Endodermal cell (in vitro differentiated cells): ENCODE measurements around the gene A1CF. TPM values are rescaled to one million over a fixed set of nuclear protein-coding genes. Genes with fewer than 3 reads are reported as not detected.

Source experiments
- DNase-seq: peaks from one replicate; pipeline ENCODE4 v3.0.0-alpha.2; 2017
- H3K27ac ChIP-seq: 2 replicates; pipeline ENCODE4 v1.5.1; 2013; ENCODE audit warnings: mild to moderate bottlenecking, low read depth, low read length, moderate library complexity
- H3K27me3 ChIP-seq: 2 replicates; pipeline ENCODE4 v1.6.1; 2013; ENCODE audit warnings: mild to moderate bottlenecking, low read length, moderate library complexity; ENCODE audit not compliant: insufficient read depth, control insufficient read depth, poor library complexity, severe bottlenecking
- H3K36me3 ChIP-seq: 2 replicates; pipeline ENCODE4 v1.7.0; 2013; ENCODE audit warnings: mild to moderate bottlenecking, low read length, moderate library complexity; ENCODE audit not compliant: control insufficient read depth, insufficient read depth
- H3K4me1 ChIP-seq: one replicate; pipeline ENCODE4 v1.7.0; 2013; ENCODE audit warnings: low read length; ENCODE audit not compliant: control insufficient read depth, insufficient read depth
- H3K4me3 ChIP-seq: 2 replicates; pipeline ENCODE4 v1.5.1; 2013; ENCODE audit warnings: mild to moderate bottlenecking, low read length, moderate library complexity
- H3K9ac ChIP-seq: 2 replicates; pipeline ENCODE4 v1.6.1; 2013; ENCODE audit warnings: mild to moderate bottlenecking, low read length, moderate library complexity; ENCODE audit not compliant: poor library complexity, severe bottlenecking; ENCODE audit errors: extremely low read depth
- H3K9me3 ChIP-seq: 2 replicates; pipeline ENCODE4 v1.6.1; 2013; ENCODE audit warnings: mild to moderate bottlenecking, low read length, moderate library complexity; ENCODE audit not compliant: control insufficient read depth
- H3K27ac Mint-ChIP-seq: 2 replicates; pipeline ENCODE4 v1.8.0; 2020; ENCODE audit warnings: mixed read lengths
- H3K27me3 Mint-ChIP-seq: 2 replicates; pipeline ENCODE4 v1.8.0; 2021; ENCODE audit warnings: mild to moderate bottlenecking, mixed read lengths; ENCODE audit not compliant: insufficient read depth
- H3K36me3 Mint-ChIP-seq: 2 replicates; pipeline ENCODE4 v1.8.0; 2020; ENCODE audit warnings: low read depth, mixed read lengths
- H3K4me1 Mint-ChIP-seq: 2 replicates; pipeline ENCODE4 v1.8.0; 2020; ENCODE audit warnings: mixed read lengths
- H3K4me3 Mint-ChIP-seq: 2 replicates; pipeline ENCODE4 v1.8.0; 2020; ENCODE audit warnings: mild to moderate bottlenecking, moderate library complexity, mixed read lengths
- H3K9me3 Mint-ChIP-seq: 2 replicates; pipeline ENCODE4 v1.8.0; 2020; ENCODE audit warnings: mild to moderate bottlenecking, mixed read lengths
- CTCF ChIP-seq: fragments of 200-600 bp; sonication (generic); conservative IDR thresholded peaks from 2 replicates; pipeline ENCODE4 v1.5.0; 2021; ENCODE audit warnings: antibody characterized with exemption, mild to moderate bottlenecking
- WGBS, 2 experiments: methylation state at CpG; one replicate each; pipeline versions ENCODE4 v1.1.5 to v1.1.7; 2013; ENCODE audit warnings: missing lambda C conversion rate in 2 of 2, mixed read lengths in 1 of 2; ENCODE audit not compliant: insufficient coverage in 1 of 2, insufficient read length in 1 of 2; 5-methylcytosine and 5-hydroxymethylcytosine counted together
- total RNA-seq, 2 donors: library from RNA; stranded (reverse); fragmentation: NEBNext Ultra II Directional in 1 of 2; extraction: Animal tissue kit (Norgen Biotek cat#: 25700) in 1 of 2; gene quantifications; 2 replicates in 1 of 2; 3 replicates in 1 of 2; pipeline ENCODE4 v1.2.1, GENCODE V29; 2021

The A1CF gene
- total RNA-seq, 2 donors from 2014 or later: 0.33 to 1.9 TPM

GRCh38 chr10:50918529-50918928 lies 33.1 kb upstream of the A1CF start:
- no peak for DNase-seq
- peaks cover 17% of the 10 kb centered on the region for H3K9me3 Mint-ChIP-seq
- H3K9me3 ChIP-seq: peaks cover 10% of the 10 kb centered on the region
- no peak overlapping the region for H3K4me3 Mint-ChIP-seq
- peaks cover 6% of the 10 kb centered on the region for H3K27me3 Mint-ChIP-seq
- H3K9ac ChIP-seq: no peak overlapping the region
- H3K4me1 ChIP-seq: no peaks in the 10 kb centered on the region
- H3K4me1 Mint-ChIP-seq: no peaks in the 10 kb centered on the region
- no peak overlapping the region for H3K4me3 ChIP-seq
- H3K27ac ChIP-seq: no peak overlapping the region
- no peak overlapping the region for H3K27ac Mint-ChIP-seq
- TF ChIP-seq CTCF: no peak
- H3K36me3 Mint-ChIP-seq: no peaks in the 10 kb centered on the region
- H3K27me3 ChIP-seq: no peaks in the 10 kb centered on the region
- no peaks in the 10 kb centered on the region for H3K36me3 ChIP-seq

- no peak overlapping the region for H3K4me3 ChIP-seq
- H3K27me3 Mint-ChIP-seq: peaks cover 6% of the 10 kb centered on the region
- no peaks in the 10 kb centered on the region for H3K4me1 Mint-ChIP-seq
- DNase-seq: no peak
- H3K36me3 Mint-ChIP-seq: no peaks in the 10 kb centered on the region
- no peaks in the 10 kb centered on the region for H3K4me1 ChIP-seq
- H3K9ac ChIP-seq: no peak overlapping the region
- no peak overlapping the region for H3K27ac ChIP-seq
- H3K27ac Mint-ChIP-seq: no peak overlapping the region
- H3K4me3 Mint-ChIP-seq: no peak overlapping the region
- H3K27me3 ChIP-seq: no peaks in the 10 kb centered on the region
- no peak for TF ChIP-seq CTCF
- H3K9me3 ChIP-seq: no peaks in the 10 kb centered on the region
- H3K9me3 Mint-ChIP-seq: peaks cover 7% of the 10 kb centered on the region
- H3K36me3 ChIP-seq: no peaks in the 10 kb centered on the region
These were observed 32.1 kb upstream of the A1CF start for GRCh38 chr10:50917486-50917885.

GRCh38 chr10:50909334-50910014 lies 24.0 kb upstream of the A1CF start:
- no peaks in the 10 kb centered on the region for H3K4me1 ChIP-seq
- no peak overlapping the region for H3K4me3 ChIP-seq
- Mint-ChIP-seq H3K9me3 (no peaks in the 10 kb centered on the region), H3K4me1 (no peaks in the 10 kb centered on the region), H3K27me3 (no peaks in the 10 kb centered on the region), H3K27ac (no peak overlapping the region), H3K36me3 (no peaks in the 10 kb centered on the region), H3K4me3 (no peak overlapping the region)
- H3K27ac ChIP-seq: no peak overlapping the region
- 85 to 91% methylated on average over 5 to 7 of the region's 7 CpGs for WGBS, 2 experiments
- no peak overlapping the region for H3K9ac ChIP-seq
- DNase-seq: no peak
- H3K27me3 ChIP-seq: no peaks in the 10 kb centered on the region
- TF ChIP-seq CTCF: no peak
- H3K36me3 ChIP-seq: no peaks in the 10 kb centered on the region
- H3K9me3 ChIP-seq: no peaks in the 10 kb centered on the region
